Central memory CD8-positive, alpha-beta T cell (primary cell): Measurements from ENCODE around the gene DBP.

Experiments used
- ATAC-seq: fragments of 150-1000 bp; cut with Tn5 transposase; replicated peaks from 2 replicates; pipeline ENCODE4 v1.10.0; 2022; ENCODE audit warnings: mild to moderate bottlenecking, moderate FRiP score, moderate number of reproducible peaks; ENCODE audit not compliant: poor library complexity, severe bottlenecking; ENCODE audit errors: extremely low read depth
- DNase-seq, 2 donors: peaks; one replicate each; pipeline ENCODE4 v3.0.0; 2021; ENCODE audit warnings: low spot score in 2 of 2
- H3K27ac Mint-ChIP-seq: one replicate; pipeline ENCODE4 v1.8.0; 2022; ENCODE audit warnings: low read depth, mild to moderate bottlenecking, moderate library complexity, mixed read lengths
- H3K27me3 Mint-ChIP-seq: one replicate; pipeline ENCODE4 v1.8.0; 2022; ENCODE audit warnings: mixed read lengths
- H3K36me3 Mint-ChIP-seq: one replicate; pipeline ENCODE4 v1.8.0; 2022; ENCODE audit warnings: mild to moderate bottlenecking, moderate library complexity, mixed read lengths; ENCODE audit not compliant: insufficient read depth
- H3K4me1 Mint-ChIP-seq: one replicate; pipeline ENCODE4 v1.8.0; 2022; ENCODE audit warnings: mixed read lengths
- H3K4me3 Mint-ChIP-seq: one replicate; pipeline ENCODE4 v1.8.0; 2022; ENCODE audit warnings: mild to moderate bottlenecking, moderate library complexity, mixed read lengths
- H3K9me3 Mint-ChIP-seq: one replicate; pipeline ENCODE4 v1.8.0; 2022; ENCODE audit warnings: mixed read lengths

DBP gene

GRCh38 chr19:48603449-48603848 lies 33.7 kb downstream of the DBP start:
- H3K4me1 Mint-ChIP-seq: no peaks in the 10 kb centered on the region
- no peak overlapping the region for H3K4me3 Mint-ChIP-seq
- H3K9me3 Mint-ChIP-seq: no peaks in the 10 kb centered on the region
- no peak for ATAC-seq
- peaks cover 1% of the 10 kb centered on the region for H3K36me3 Mint-ChIP-seq
- no peak overlapping the region for H3K27ac Mint-ChIP-seq
- H3K27me3 Mint-ChIP-seq: peaks cover 6% of the 10 kb centered on the region
- DNase-seq: no peak

DNA sequence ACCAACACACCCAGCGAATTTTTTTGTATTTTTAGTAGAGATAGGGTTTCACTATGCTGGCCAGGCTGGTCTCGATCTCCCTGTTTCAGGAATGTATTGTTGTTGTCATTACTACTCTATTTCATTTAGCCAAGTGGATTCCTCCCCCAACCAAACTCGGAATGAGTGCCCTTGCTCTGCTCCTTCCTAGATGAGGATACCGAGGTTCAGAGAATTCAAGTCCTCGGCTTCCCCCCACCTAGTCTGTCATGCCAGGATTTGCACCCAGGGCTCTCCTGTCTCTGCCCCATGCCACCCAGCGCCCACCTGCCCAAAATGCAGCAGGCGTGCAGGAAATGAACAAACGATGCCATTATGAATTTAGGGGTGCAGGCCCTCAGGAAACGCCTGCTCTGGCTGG lies 34.2 kb downstream of the DBP start:
- ATAC-seq (no peak), DNase-seq (no peak)
- no peak overlapping the region for H3K4me3 Mint-ChIP-seq
- H3K9me3 Mint-ChIP-seq: no peaks in the 10 kb centered on the region
- peaks cover 1% of the 10 kb centered on the region for H3K36me3 Mint-ChIP-seq
- peaks cover 9% of the 10 kb centered on the region for H3K27me3 Mint-ChIP-seq
- H3K4me1 Mint-ChIP-seq: no peaks in the 10 kb centered on the region
- no peak overlapping the region for H3K27ac Mint-ChIP-seq

DNA sequence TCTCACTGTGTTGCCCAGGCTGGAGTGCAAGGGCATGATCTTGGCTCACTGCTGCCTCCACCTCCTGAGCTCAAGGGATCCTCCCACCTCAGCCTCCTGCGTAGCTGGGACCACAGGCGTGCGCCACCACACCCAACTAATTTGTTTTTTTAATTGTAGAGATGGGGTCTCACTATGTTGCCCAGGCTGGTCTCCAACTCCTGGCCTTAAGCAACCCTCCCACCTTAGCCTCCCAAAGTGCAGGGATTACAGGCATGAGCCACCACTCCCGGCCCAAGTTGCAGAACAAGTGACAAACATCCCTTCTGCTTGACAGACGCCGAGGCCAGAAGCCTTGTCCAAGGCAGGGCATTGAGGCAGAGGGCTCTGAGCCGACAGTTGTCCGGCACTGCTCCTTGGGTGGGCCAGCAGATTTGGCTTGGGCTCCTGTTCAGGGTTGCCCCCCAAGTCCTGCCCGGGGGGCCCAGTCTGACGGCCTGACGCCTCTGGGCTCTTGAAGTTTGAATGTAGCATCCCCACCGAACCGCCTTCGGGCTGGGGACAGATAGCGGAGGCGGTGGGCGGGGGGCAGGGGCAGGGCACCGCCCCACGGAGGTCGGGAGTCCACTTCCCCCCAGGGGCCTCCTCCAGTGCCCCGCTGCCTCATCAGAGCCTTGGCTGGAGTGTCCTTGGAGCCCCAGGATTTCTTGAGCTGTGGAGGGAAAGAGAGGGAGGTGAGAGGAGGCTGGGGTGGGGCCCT lies 36.3 kb downstream of the DBP start:
- ATAC-seq: no peak
- Mint-ChIP-seq H3K36me3 (peaks cover 2% of the 10 kb centered on the region), H3K27ac (no peak overlapping the region), H3K9me3 (no peaks in the 10 kb centered on the region), H3K4me3 (no peak overlapping the region), H3K4me1 (no peaks in the 10 kb centered on the region), H3K27me3 (peaks cover 9% of the 10 kb centered on the region)
- no peak for DNase-seq

- peaks cover 9% of the 10 kb centered on the region for H3K27me3 Mint-ChIP-seq
- H3K9me3 Mint-ChIP-seq: no peaks in the 10 kb centered on the region
- DNase-seq (no peak), ATAC-seq (no peak)
- H3K27ac Mint-ChIP-seq: no peak overlapping the region
- H3K4me3 Mint-ChIP-seq: no peak overlapping the region
- peaks cover 6% of the 10 kb centered on the region for H3K4me1 Mint-ChIP-seq
- H3K36me3 Mint-ChIP-seq: peaks cover 4% of the 10 kb centered on the region
These were observed 38.0 kb downstream of the DBP start for GRCh38 chr19:48598996-48599700.

DNA sequence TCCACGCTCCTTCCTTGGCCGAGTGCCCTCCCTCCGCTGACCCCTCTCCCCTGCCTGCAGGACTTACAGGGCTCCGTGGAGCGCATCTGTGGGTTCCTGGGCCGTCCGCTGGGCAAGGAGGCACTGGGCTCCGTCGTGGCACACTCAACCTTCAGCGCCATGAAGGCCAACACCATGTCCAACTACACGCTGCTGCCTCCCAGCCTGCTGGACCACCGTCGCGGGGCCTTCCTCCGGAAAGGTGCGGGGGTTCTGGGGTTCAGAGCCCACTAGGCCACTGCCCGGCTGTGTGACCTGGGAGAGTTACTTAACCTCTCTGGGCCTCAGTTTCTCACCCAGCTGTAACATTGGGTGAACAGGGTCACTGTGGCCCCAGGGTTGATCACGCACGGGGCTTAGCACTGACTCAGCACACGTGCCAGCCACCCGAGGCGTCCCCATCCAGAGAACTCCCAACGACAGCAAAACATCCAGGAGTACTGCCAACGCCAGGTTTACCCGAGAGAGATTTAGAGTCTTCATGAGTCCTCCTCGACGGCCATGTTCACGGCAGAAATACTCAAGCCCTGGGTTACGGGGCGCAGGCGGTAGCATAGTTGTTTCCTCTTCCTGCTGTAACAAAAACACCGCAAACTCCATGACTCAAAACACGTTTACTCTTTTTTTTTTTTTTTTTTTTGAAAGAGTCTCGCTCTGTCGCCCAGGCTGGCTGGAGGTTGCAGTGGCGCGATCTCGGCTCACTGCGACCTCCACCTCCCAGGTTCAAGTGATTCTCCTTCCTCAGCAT lies 40.3 kb downstream of the DBP start:
- H3K36me3 Mint-ChIP-seq: peaks cover 4% of the 10 kb centered on the region
- DNase-seq (no peak), ATAC-seq (peak; percentile 89)
- H3K4me3 Mint-ChIP-seq: peak overlapping the region; percentile 57
- peak overlapping the region; percentile 57 for H3K27ac Mint-ChIP-seq
- H3K9me3 Mint-ChIP-seq: no peaks in the 10 kb centered on the region
- H3K27me3 Mint-ChIP-seq: peaks cover 9% of the 10 kb centered on the region
- H3K4me1 Mint-ChIP-seq: peaks cover 15% of the 10 kb centered on the region

DNA sequence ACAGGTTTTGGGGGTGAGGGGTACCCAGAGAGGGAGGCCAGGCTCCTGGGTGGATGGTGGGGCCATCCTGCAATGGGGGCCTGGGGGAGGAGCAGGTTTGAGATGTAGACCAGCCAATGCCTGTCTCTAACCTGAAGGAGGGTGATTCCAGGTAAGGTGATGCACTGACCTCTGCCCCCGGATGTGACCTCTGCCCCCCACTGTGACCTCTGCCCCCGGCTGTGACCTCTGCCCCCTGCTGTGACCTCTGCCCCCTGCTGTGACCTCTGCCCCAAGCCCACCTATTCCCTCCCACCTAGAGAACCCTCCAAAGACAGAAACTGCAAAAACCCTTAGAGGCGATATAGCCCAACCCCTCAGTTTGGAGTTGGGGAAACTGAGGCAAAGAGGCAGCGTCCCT lies 40.9 kb downstream of the DBP start:
- H3K36me3 Mint-ChIP-seq: peaks cover 4% of the 10 kb centered on the region
- peaks cover 9% of the 10 kb centered on the region for H3K27me3 Mint-ChIP-seq
- H3K27ac Mint-ChIP-seq: peak overlapping the region; percentile 0
- H3K9me3 Mint-ChIP-seq: no peaks in the 10 kb centered on the region
- H3K4me3 Mint-ChIP-seq: peak overlapping the region; percentile 1
- no peak for ATAC-seq
- no peak for DNase-seq
- peaks cover 15% of the 10 kb centered on the region for H3K4me1 Mint-ChIP-seq

GRCh38 chr19:48595833-48596232 lies 41.3 kb downstream of the DBP start:
- peaks cover 9% of the 10 kb centered on the region for H3K27me3 Mint-ChIP-seq
- peak overlapping the region; percentile 1 for H3K4me3 Mint-ChIP-seq
- peaks cover 4% of the 10 kb centered on the region for H3K36me3 Mint-ChIP-seq

DNA sequence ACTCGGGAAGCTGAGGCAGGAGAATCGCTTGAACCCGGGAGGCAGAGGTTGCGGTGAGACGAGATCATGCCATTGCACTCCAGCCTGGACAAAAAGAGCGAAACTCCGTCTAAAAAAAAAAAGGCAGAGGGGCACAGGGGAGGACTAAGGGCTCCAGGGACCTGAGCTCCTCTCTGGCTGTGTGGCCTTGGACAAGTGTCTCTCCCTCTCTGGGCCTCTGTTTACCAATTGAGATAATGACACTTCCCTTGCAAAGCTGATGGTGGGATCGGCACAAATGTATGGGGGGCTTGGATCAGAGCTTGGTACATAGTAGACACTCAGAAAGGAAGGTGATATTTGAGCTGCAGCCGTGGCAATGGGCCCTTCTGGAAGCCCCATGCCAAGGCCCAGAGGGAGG lies 42.0 kb downstream of the DBP start:
- Mint-ChIP-seq H3K27me3 (peaks cover 9% of the 10 kb centered on the region), H3K4me3 (peak overlapping the region; percentile 1), H3K27ac (peak overlapping the region; percentile 0), H3K36me3 (peaks cover 4% of the 10 kb centered on the region), H3K4me1 (peaks cover 15% of the 10 kb centered on the region), H3K9me3 (no peaks in the 10 kb centered on the region)
- no peak for DNase-seq
- no peak for ATAC-seq

More at GRCh38 chr19:48595833-48596232, 41.3 kb downstream of the DBP start:
- peaks cover 15% of the 10 kb centered on the region for H3K4me1 Mint-ChIP-seq
- DNase-seq (no peak), ATAC-seq (no peak)
- no peaks in the 10 kb centered on the region for H3K9me3 Mint-ChIP-seq
- H3K27ac Mint-ChIP-seq: peak overlapping the region; percentile 0

DNA sequence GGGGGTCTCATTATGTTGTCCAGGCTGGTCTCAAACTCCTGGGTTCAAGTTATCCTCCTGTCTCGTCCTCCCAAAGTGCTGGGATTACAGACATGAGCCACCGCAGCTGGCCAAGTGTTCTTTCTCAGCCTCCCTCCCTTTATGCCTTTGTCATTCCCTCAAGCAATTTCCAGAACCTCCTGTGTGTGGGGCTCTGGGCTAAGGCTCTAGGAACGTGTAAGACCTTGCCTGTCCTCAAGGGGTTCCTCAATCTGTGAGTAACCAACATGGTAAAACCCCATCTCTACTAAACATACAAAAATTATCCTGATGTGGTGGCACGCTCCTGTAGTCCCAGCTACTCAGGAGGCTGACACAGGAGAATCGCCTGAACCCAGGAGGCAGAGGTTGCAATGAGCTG lies 46.2 kb downstream of the DBP start:
- no peak overlapping the region for H3K27ac Mint-ChIP-seq
- peaks cover 4% of the 10 kb centered on the region for H3K36me3 Mint-ChIP-seq
- peaks cover 24% of the 10 kb centered on the region for H3K4me1 Mint-ChIP-seq
- no peaks in the 10 kb centered on the region for H3K9me3 Mint-ChIP-seq
- ATAC-seq: no peak
- no peak overlapping the region for H3K4me3 Mint-ChIP-seq
- DNase-seq: no peak
- no peaks in the 10 kb centered on the region for H3K27me3 Mint-ChIP-seq

DNA sequence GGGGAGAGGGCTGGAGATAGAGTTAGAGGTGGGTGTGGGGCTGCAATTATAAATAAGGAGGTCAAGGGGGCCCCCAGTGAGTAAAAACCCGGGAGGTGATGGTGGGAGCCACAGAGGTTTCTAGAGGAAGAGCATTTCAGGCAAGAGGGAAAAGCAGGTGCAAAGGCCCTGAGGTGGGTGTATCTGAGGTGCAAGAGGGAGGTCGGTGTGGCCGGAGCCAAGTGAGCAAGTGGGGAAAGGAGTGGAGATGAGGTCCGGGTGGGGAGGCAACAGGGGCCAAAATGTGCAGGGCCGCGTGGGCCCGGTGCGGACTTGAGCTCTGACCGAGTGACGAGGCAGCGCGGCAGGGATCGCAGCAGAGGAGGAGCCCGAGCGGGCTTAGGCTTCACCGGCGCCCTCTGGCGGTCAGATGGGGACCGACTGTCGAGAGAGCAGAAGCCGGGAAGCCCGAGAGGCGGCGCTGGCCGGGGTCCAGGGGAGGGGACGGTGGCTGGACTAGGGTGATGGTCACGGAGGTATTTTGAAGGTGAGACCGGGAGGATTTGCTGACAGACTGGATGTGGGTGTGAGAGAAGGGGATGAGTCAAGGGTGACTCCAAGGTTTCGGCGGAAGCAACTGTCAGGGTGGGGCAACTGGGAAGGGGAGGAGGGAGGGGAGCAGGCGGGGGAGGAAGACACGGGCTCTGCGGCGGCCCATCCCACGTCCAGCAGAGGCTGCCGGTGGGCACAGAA lies 48.3 kb downstream of the DBP start:
- ATAC-seq (peak; percentile 83), DNase-seq (peak; percentile 77 to 91)
- H3K9me3 Mint-ChIP-seq: no peaks in the 10 kb centered on the region
- peak overlapping the region; percentile 49 for H3K27ac Mint-ChIP-seq
- peaks cover 3% of the 10 kb centered on the region for H3K36me3 Mint-ChIP-seq
- peak overlapping the region; percentile 78 for H3K4me3 Mint-ChIP-seq
- H3K4me1 Mint-ChIP-seq: peaks cover 26% of the 10 kb centered on the region
- H3K27me3 Mint-ChIP-seq: peaks cover 8% of the 10 kb centered on the region

DNA sequence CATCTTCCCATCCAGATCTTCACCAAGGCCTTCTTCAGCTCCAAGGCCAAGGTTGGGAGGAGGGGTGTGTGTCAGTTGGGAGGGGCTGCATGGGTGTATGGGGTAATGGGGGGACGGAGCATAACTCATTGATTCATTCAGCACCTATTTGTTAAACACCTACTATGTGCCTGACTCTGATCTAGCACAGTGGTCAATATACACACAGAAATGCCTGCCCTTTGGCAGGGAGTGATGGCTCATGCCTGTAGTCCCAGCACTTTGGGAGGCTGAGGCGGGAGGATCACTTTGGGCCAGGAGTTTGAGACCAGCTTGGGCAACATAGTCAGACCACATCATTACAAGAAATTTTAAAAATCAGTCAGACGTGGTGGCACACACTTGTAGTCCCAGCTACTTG lies 49.8 kb downstream of the DBP start:
- no peak overlapping the region for H3K4me3 Mint-ChIP-seq
- no peak overlapping the region for H3K27ac Mint-ChIP-seq
- no peaks in the 10 kb centered on the region for H3K9me3 Mint-ChIP-seq
- H3K36me3 Mint-ChIP-seq: peaks cover 3% of the 10 kb centered on the region
- ATAC-seq (no peak), DNase-seq (no peak)
- H3K27me3 Mint-ChIP-seq: peaks cover 8% of the 10 kb centered on the region
- peaks cover 19% of the 10 kb centered on the region for H3K4me1 Mint-ChIP-seq

GRCh38 chr19:48582168-48582567 lies 55.0 kb downstream of the DBP start:
- no peaks in the 10 kb centered on the region for H3K36me3 Mint-ChIP-seq
- peaks cover 8% of the 10 kb centered on the region for H3K27me3 Mint-ChIP-seq
- DNase-seq: no peak
- no peak overlapping the region for H3K4me3 Mint-ChIP-seq
- ATAC-seq: no peak
- H3K9me3 Mint-ChIP-seq: no peaks in the 10 kb centered on the region
- no peak overlapping the region for H3K27ac Mint-ChIP-seq
- peaks cover 8% of the 10 kb centered on the region for H3K4me1 Mint-ChIP-seq
